HepG2 (cell line): ENCODE results near the gene ANO1.

Experiments
- CTCF ChIP-seq: sonication (generic); formaldehyde crosslinking; IDR thresholded peaks from 2 replicates; pipeline ENCODE4 v1.5.0; 2020; ENCODE audit warnings: mild to moderate bottlenecking, missing genetic modification reagents, moderate library complexity
- GTF2F1 ChIP-seq: fragments of 150-350 bp; IDR thresholded peaks from 2 replicates; pipeline ENCODE4 v1.6.1; 2014; ENCODE audit warnings: low read length
- KDM5A ChIP-seq: fragments of 200-600 bp; sonication (generic); IDR thresholded peaks from 2 replicates; pipeline ENCODE4 v1.7.0; 2018; ENCODE audit warnings: antibody characterized with exemption, mild to moderate bottlenecking, low read length, borderline replicate concordance
- POLR2A ChIP-seq, 2 experiments: IDR thresholded peaks; 2 replicates each; pipeline ENCODE4 v1.6.1; 2011; ENCODE audit warnings: low read depth in 2 of 2, low read length in 2 of 2, mild to moderate bottlenecking in 1 of 2, moderate library complexity in 1 of 2; ENCODE audit not compliant: insufficient read depth in 1 of 2
- TCF7L2 ChIP-seq: IDR thresholded peaks from 2 replicates; pipeline ENCODE4 v1.6.1; 2011; ENCODE audit warnings: mild to moderate bottlenecking, low read depth, low read length, moderate library complexity
- ZBTB7A ChIP-seq: sonication (generic); formaldehyde crosslinking; IDR thresholded peaks from 2 replicates; pipeline ENCODE4 v1.8.0; 2022; ENCODE audit warnings: mild to moderate bottlenecking, missing genetic modification reagents
- ZNF234 ChIP-seq: sonication (generic); formaldehyde crosslinking; conservative IDR thresholded peaks from 2 replicates; pipeline ENCODE4 v1.5.1; 2020; ENCODE audit warnings: mild to moderate bottlenecking, missing genetic modification reagents

- TF ChIP-seq ZNF234 (CRISPR knock-in tag) (no peak), GTF2F1 (no peak), POLR2A (IDR thresholded peaks at IDR 0.05; ENCODE audit: insufficient read depth in 1 of 2, low read depth in 2 of 2, low read length in 2 of 2) (no peak), ZBTB7A (CRISPR knock-in tag) (no peak), CTCF (no peak), TCF7L2 (no peak), KDM5A (no peak)
Measured at GRCh38 chr11:70068345-70068744, 9.8 kb upstream of the ANO1 start.
